Endothelial cell (in vitro differentiated cells): Measurements from ENCODE around the gene FCGBP. TPM values are rescaled to one million over a fixed set of nuclear protein-coding genes. Genes with fewer than 3 reads are reported as not detected.

Experiments
- DNase-seq: peaks from one replicate; pipeline ENCODE4 v3.0.0; 2021; ENCODE audit warnings: low spot score
- H3K27ac Mint-ChIP-seq: one replicate; pipeline ENCODE4 v1.8.0; 2021; ENCODE audit warnings: mixed read lengths, inconsistent platforms; ENCODE audit not compliant: unreplicated experiment
- H3K27me3 Mint-ChIP-seq: one replicate; pipeline ENCODE4 v1.8.0; 2021; ENCODE audit warnings: mild to moderate bottlenecking, moderate library complexity, mixed read lengths, inconsistent platforms; ENCODE audit not compliant: unreplicated experiment
- H3K36me3 Mint-ChIP-seq: one replicate; pipeline ENCODE4 v1.8.0; 2021; ENCODE audit warnings: mild to moderate bottlenecking, low read depth, mixed read lengths, inconsistent platforms; ENCODE audit not compliant: unreplicated experiment
- H3K4me1 Mint-ChIP-seq: one replicate; pipeline ENCODE4 v1.8.0; 2021; ENCODE audit warnings: mild to moderate bottlenecking, mixed read lengths, inconsistent platforms; ENCODE audit not compliant: unreplicated experiment
- H3K4me3 Mint-ChIP-seq: one replicate; pipeline ENCODE4 v1.8.0; 2021; ENCODE audit warnings: mild to moderate bottlenecking, mixed read lengths, inconsistent platforms; ENCODE audit not compliant: unreplicated experiment
- H3K9me3 Mint-ChIP-seq: one replicate; pipeline ENCODE4 v1.8.0; 2021; ENCODE audit warnings: mixed read lengths, inconsistent platforms; ENCODE audit not compliant: unreplicated experiment
- total RNA-seq: library from RNA; stranded (reverse); fragmentation: NEBNext Ultra II Directional; extraction: Animal tissue kit (Norgen Biotek cat#: 25700); gene quantifications from one replicate; pipeline ENCODE4 v1.2.1, GENCODE V29; 2021; ENCODE audit not compliant: unreplicated experiment
- TF ChIP-seq, protein P1 (sequence below): fragments of 200-600 bp; sonication (generic); IDR thresholded peaks from one replicate; pipeline ENCODE4 v1.5.0; 2021; ENCODE audit warnings: antibody characterized with exemption; ENCODE audit not compliant: unreplicated experiment

FCGBP gene
- total RNA-seq, 1 donor from 2014 or later: 1.8 TPM

DNA sequence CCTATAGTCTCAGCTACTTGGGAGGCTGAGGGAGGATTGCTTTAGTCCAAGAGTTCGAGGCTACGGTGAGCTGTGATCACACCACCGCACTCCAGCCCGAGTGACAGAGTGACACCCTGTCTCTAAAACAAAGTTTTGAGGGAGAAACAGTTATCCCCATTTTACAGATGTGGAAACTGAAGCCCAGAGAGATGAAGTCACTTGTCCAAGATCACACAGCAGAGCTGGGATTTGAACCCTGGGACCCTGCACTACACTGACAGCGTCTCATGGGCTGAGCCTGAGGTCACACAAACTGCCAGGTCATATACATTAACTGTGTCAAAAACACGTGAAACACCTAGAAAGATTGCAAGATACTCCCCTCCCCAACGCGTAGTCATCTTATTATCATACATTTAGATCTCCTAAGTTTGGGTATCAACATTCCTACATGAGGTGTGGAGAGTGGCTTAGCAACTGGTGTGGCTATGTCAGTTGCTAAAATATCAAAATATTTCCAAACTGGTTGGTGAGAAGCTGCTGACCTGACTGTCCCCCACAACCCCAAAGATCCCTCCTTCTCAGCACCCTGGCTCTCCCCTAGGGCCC, 8.2 kb downstream of the FCGBP start:
- TF ChIP-seq, protein P1, sequence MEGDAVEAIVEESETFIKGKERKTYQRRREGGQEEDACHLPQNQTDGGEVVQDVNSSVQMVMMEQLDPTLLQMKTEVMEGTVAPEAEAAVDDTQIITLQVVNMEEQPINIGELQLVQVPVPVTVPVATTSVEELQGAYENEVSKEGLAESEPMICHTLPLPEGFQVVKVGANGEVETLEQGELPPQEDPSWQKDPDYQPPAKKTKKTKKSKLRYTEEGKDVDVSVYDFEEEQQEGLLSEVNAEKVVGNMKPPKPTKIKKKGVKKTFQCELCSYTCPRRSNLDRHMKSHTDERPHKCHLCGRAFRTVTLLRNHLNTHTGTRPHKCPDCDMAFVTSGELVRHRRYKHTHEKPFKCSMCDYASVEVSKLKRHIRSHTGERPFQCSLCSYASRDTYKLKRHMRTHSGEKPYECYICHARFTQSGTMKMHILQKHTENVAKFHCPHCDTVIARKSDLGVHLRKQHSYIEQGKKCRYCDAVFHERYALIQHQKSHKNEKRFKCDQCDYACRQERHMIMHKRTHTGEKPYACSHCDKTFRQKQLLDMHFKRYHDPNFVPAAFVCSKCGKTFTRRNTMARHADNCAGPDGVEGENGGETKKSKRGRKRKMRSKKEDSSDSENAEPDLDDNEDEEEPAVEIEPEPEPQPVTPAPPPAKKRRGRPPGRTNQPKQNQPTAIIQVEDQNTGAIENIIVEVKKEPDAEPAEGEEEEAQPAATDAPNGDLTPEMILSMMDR: no peak
- no peaks in the 10 kb centered on the region for H3K4me1 Mint-ChIP-seq
- DNase-seq: no peak

DNA sequence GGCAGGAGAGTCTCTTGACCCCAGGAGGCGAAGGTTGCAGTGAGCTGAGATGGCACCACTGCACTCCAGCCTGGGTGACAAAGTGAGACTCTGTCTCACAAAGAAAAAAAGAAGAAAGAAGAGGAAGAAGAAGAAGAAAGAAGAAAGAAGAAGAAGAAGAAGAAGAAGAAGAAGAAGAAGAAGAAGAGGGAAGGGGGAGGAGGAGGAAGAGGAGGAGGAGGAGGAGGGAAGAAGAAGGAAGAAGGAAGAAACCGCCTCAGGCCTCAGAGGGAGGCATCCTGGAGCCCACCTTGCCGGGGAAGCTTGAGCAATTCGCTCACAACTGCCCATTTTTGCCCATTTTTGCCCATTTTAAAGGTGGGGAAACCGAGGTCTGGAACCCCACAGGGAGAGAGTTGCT, 9.5 kb downstream of the FCGBP start:
- DNase-seq: no peak
- H3K4me1 Mint-ChIP-seq: no peaks in the 10 kb centered on the region
- H3K27me3 Mint-ChIP-seq: peaks cover 2% of the 10 kb centered on the region
- TF ChIP-seq, protein P1: no peak
- H3K4me3 Mint-ChIP-seq: no peak overlapping the region
- no peaks in the 10 kb centered on the region for H3K9me3 Mint-ChIP-seq
- H3K36me3 Mint-ChIP-seq: no peaks in the 10 kb centered on the region
- no peak overlapping the region for H3K27ac Mint-ChIP-seq

More for the DNA sequence above, 8.2 kb downstream of the FCGBP start:
- peak overlapping the region; percentile 25 for H3K4me3 Mint-ChIP-seq
- no peak overlapping the region for H3K27ac Mint-ChIP-seq
- H3K9me3 Mint-ChIP-seq: no peaks in the 10 kb centered on the region
- peaks cover 2% of the 10 kb centered on the region for H3K27me3 Mint-ChIP-seq
- H3K36me3 Mint-ChIP-seq: no peaks in the 10 kb centered on the region

DNA sequence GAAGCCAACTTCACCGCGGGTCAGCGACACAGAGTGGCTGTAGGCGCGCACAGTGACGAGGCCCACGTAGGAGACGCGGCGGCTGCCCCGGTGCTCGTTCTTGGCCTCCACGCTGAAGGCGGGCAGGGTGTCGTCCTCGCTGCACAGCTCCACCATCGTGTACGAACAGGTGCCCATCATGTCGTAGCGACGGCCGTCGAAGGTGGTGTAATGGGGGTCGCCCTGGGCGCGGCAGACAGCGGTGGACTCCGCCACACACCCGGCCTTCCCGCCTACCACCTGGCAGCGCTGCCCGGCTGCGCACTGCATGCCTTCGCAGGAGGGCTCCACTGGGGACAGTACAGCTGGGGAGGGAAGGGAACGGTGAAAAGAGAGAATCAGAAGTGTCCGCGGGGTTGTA, 10.0 kb downstream of the FCGBP start:
- Mint-ChIP-seq H3K9me3 (no peaks in the 10 kb centered on the region), H3K27me3 (peaks cover 2% of the 10 kb centered on the region), H3K4me1 (no peaks in the 10 kb centered on the region), H3K27ac (no peak overlapping the region), H3K4me3 (no peak overlapping the region), H3K36me3 (no peaks in the 10 kb centered on the region)
- TF ChIP-seq, protein P1: no peak
- no peak for DNase-seq

GRCh38 chr19:39923862-39924261, 10.6 kb downstream of the FCGBP start:
- Mint-ChIP-seq H3K4me3 (no peak overlapping the region), H3K27me3 (peaks cover 2% of the 10 kb centered on the region), H3K9me3 (no peaks in the 10 kb centered on the region), H3K27ac (no peak overlapping the region), H3K4me1 (no peaks in the 10 kb centered on the region), H3K36me3 (no peaks in the 10 kb centered on the region)
- DNase-seq: no peak
- TF ChIP-seq, protein P1: no peak

GRCh38 chr19:39919976-39920375, 14.5 kb downstream of the FCGBP start:
- no peaks in the 10 kb centered on the region for H3K9me3 Mint-ChIP-seq
- TF ChIP-seq, protein P1: no peak
- DNase-seq: no peak
- H3K27ac Mint-ChIP-seq: no peak overlapping the region
- no peak overlapping the region for H3K4me3 Mint-ChIP-seq
- peaks cover 2% of the 10 kb centered on the region for H3K27me3 Mint-ChIP-seq
- H3K4me1 Mint-ChIP-seq: no peaks in the 10 kb centered on the region
- H3K36me3 Mint-ChIP-seq: no peaks in the 10 kb centered on the region
